Measurements from ENCODE around the gene PLVAP.

GRCh38 chr19:17309198-17309964 is 67.8 kb downstream of the PLVAP start, which contains the start of gene DDA1:
- TF ChIP-seq GATA3 (IDR thresholded peaks at IDR 0.05; ENCODE audit: low read depth, low read length) (no peak), GATA2 (IDR thresholded peaks at IDR 0.05; ENCODE audit: low read depth, low read length) (no peak)
